GM18505 (cell line): ENCODE results near the gene RDH5.

Source experiments
- ATAC-seq: cut with Tn5 transposase; IDR thresholded peaks from one replicate; pipeline ENCODE4 v1.9.1; 2021; ENCODE audit not compliant: unreplicated experiment
- POLR2A ChIP-seq: IDR thresholded peaks from 4 replicates; pipeline ENCODE4 v1.6.1; 2011; ENCODE audit warnings: borderline replicate concordance; ENCODE audit not compliant: insufficient read depth, insufficient read length; ENCODE audit errors: extremely low read depth

Gene RDH5

GRCh38 chr12:55720071-55720564, at the start of gene RDH5:
Gene RDH5, plus strand, starts transcription at chr12:55720393. Its CDS starts 792 bp downstream, at chr12:55721185.
- TF ChIP-seq POLR2A = no peak
- ATAC-seq = no peak

- no peak for ATAC-seq
- TF ChIP-seq POLR2A = no peak
Measured at GRCh38 chr12:55671746-55672145, 48.4 kb upstream of the RDH5 start.

GRCh38 chr12:55673638-55674037, 46.6 kb upstream of the RDH5 start:
- TF ChIP-seq POLR2A = peak; percentile 47
- ATAC-seq = peak; percentile 99

- TF ChIP-seq POLR2A = no peak
Measured at GRCh38 chr12:55675666-55676065, 44.5 kb upstream of the RDH5 start.

GRCh38 chr12:55676707-55677106, 43.5 kb upstream of the RDH5 start:
- no peak for TF ChIP-seq POLR2A
- no peak for ATAC-seq

More at GRCh38 chr12:55675666-55676065, 44.5 kb upstream of the RDH5 start:
- no peak for ATAC-seq

GRCh38 chr12:55679691-55680090, 40.5 kb upstream of the RDH5 start:
- no peak for ATAC-seq
- no peak for TF ChIP-seq POLR2A

GRCh38 chr12:55681142-55682077, 38.8 kb upstream of the RDH5 start:
- ATAC-seq = no peak

GRCh38 chr12:55682087-55682796, 38.0 kb upstream of the RDH5 start:
- TF ChIP-seq POLR2A = no peak
- no peak for ATAC-seq

More at GRCh38 chr12:55681142-55682077, 38.8 kb upstream of the RDH5 start:
- no peak for TF ChIP-seq POLR2A

GRCh38 chr12:55683676-55684075, 36.5 kb upstream of the RDH5 start:
- no peak for ATAC-seq
- no peak for TF ChIP-seq POLR2A

- TF ChIP-seq POLR2A = no peak
- no peak for ATAC-seq
Measured at GRCh38 chr12:55684761-55685370, 35.3 kb upstream of the RDH5 start.

GRCh38 chr12:55685671-55686070, 34.5 kb upstream of the RDH5 start:
- ATAC-seq = no peak
- TF ChIP-seq POLR2A = no peak

- no peak for TF ChIP-seq POLR2A
- ATAC-seq = no peak
Measured at GRCh38 chr12:55686366-55687010, 33.7 kb upstream of the RDH5 start.

GRCh38 chr12:55687746-55688145, 32.4 kb upstream of the RDH5 start:
- no peak for TF ChIP-seq POLR2A
- ATAC-seq = peak; percentile 53
